OCI-LY1 (cell line): ENCODE measurements around the gene ASB15.

Experiments
- H2AFZ ChIP-seq: fragments of 200-600 bp; sonication (generic), shearing (Covaris generic); 2 replicates; pipeline ENCODE4 v1.6.0; 2014; ENCODE audit warnings: antibody characterized with exemption, mild to moderate bottlenecking, low read length
- H3F3A ChIP-seq: fragments of 200-600 bp; sonication (generic), shearing (Covaris generic); 2 replicates; pipeline ENCODE4 v1.6.0; 2014; ENCODE audit warnings: mild to moderate bottlenecking, antibody characterized with exemption, low read length, moderate library complexity; ENCODE audit not compliant: insufficient read depth
- H3K27ac ChIP-seq: fragments of 200-600 bp; sonication (generic); 2 replicates; pipeline ENCODE4 v1.5.1; 2014; ENCODE audit warnings: low read length, mixed run types, mild to moderate bottlenecking, low read depth; ENCODE audit not compliant: poor library complexity, severe bottlenecking
- H3K27me3 ChIP-seq: fragments of 200-600 bp; sonication (generic); 2 replicates; pipeline ENCODE4 v1.6.0; 2014; ENCODE audit warnings: antibody characterized with exemption, mild to moderate bottlenecking, low read length, moderate library complexity; ENCODE audit not compliant: insufficient read depth
- H3K36me3 ChIP-seq: fragments of 200-600 bp; sonication (generic); 2 replicates; pipeline ENCODE4 v1.6.1; 2014; ENCODE audit warnings: mild to moderate bottlenecking, antibody characterized with exemption, low read length, moderate library complexity, mixed read lengths; ENCODE audit not compliant: insufficient read depth
- H3K4me1 ChIP-seq: fragments of 200-600 bp; sonication (generic); 2 replicates; pipeline ENCODE4 v1.5.1; 2014; ENCODE audit warnings: mild to moderate bottlenecking, low read length, moderate library complexity; ENCODE audit not compliant: insufficient read depth, severe bottlenecking
- H3K4me2 ChIP-seq: fragments of 200-600 bp; sonication (generic), shearing (Covaris generic); 2 replicates; pipeline ENCODE4 v1.6.1; 2014; ENCODE audit warnings: low read length
- H3K4me3 ChIP-seq: fragments of 200-600 bp; sonication (generic); 2 replicates; pipeline ENCODE4 v1.5.1; 2014; ENCODE audit warnings: low read length, low read depth, mild to moderate bottlenecking, mixed read lengths; ENCODE audit not compliant: poor library complexity, severe bottlenecking
- H3K79me2 ChIP-seq: fragments of 200-600 bp; shearing (Covaris generic); 2 replicates; pipeline ENCODE4 v1.6.1; 2016; ENCODE audit warnings: mixed run types, low read length, mixed read lengths; ENCODE audit not compliant: insufficient read depth
- H3K9ac ChIP-seq: fragments of 200-600 bp; sonication (generic), shearing (Covaris generic); 2 replicates; pipeline ENCODE4 v1.6.1; 2014; ENCODE audit warnings: mild to moderate bottlenecking, low read length, mixed read lengths
- H3K9me2 ChIP-seq: fragments of 200-600 bp; sonication (generic), shearing (Covaris generic); 2 replicates; pipeline ENCODE4 v1.6.1; 2014; ENCODE audit warnings: low read depth, mild to moderate bottlenecking, low read length, mixed read lengths
- H3K9me3 ChIP-seq: fragments of 200-600 bp; shearing (Covaris generic); 2 replicates; pipeline ENCODE4 v1.6.1; 2014; ENCODE audit warnings: low read length, mixed read lengths
- H4K20me1 ChIP-seq: fragments of 200-600 bp; sonication (generic), shearing (Covaris generic); 2 replicates; pipeline ENCODE4 v1.6.0; 2016; ENCODE audit warnings: mild to moderate bottlenecking, low read length; ENCODE audit not compliant: insufficient read depth
- EZH2 ChIP-seq: fragments of 200-600 bp; sonication (generic), shearing (Covaris generic); IDR thresholded peaks from 2 replicates; pipeline ENCODE4 v1.8.0; 2017; ENCODE audit warnings: borderline replicate concordance, mixed run types, mild to moderate bottlenecking, antibody characterized with exemption, low read length, moderate library complexity, mixed read lengths
- TF ChIP-seq, protein P1 (sequence below): fragments of 200-600 bp; sonication (generic), shearing (Covaris generic); IDR thresholded peaks from 2 replicates; pipeline ENCODE4 v1.5.1; 2017; ENCODE audit warnings: mild to moderate bottlenecking, antibody characterized with exemption, low read length, moderate library complexity, mixed read lengths

ASB15 gene

DNA sequence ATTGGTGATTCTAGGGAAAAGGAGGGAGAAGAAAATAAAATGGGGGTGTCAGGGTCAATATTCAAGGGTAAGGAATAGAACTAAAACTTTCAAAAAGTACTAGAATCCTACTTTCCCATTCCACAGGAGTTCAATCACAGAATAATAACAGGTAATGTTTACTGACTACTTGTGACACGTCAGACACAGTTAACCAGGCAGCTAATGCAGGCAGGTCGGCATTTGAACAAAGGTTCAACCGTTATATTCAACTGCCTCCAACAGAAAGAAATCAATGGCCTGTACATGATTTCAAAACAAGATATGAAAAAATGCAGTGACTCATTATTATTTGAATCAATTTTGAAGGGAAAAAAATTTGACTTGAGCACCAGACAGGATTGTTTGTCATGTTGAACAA lies 3.1 kb downstream of the ASB15 start:
- H3K4me1 ChIP-seq = no peaks in the 10 kb centered on the region
- no peaks in the 10 kb centered on the region for H3K79me2 ChIP-seq
- H3K36me3 ChIP-seq = no peaks in the 10 kb centered on the region
- H3K4me3 ChIP-seq = no peak overlapping the region
- no peak overlapping the region for H3K9ac ChIP-seq
- no peak overlapping the region for H3K4me2 ChIP-seq
- H3K27ac ChIP-seq = no peak overlapping the region
- no peaks in the 10 kb centered on the region for H3K9me3 ChIP-seq
- H3K9me2 ChIP-seq = no peaks in the 10 kb centered on the region
- H3F3A ChIP-seq = no peaks in the 10 kb centered on the region
- TF ChIP-seq, protein P1, sequence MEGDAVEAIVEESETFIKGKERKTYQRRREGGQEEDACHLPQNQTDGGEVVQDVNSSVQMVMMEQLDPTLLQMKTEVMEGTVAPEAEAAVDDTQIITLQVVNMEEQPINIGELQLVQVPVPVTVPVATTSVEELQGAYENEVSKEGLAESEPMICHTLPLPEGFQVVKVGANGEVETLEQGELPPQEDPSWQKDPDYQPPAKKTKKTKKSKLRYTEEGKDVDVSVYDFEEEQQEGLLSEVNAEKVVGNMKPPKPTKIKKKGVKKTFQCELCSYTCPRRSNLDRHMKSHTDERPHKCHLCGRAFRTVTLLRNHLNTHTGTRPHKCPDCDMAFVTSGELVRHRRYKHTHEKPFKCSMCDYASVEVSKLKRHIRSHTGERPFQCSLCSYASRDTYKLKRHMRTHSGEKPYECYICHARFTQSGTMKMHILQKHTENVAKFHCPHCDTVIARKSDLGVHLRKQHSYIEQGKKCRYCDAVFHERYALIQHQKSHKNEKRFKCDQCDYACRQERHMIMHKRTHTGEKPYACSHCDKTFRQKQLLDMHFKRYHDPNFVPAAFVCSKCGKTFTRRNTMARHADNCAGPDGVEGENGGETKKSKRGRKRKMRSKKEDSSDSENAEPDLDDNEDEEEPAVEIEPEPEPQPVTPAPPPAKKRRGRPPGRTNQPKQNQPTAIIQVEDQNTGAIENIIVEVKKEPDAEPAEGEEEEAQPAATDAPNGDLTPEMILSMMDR = no peak
- no peak for TF ChIP-seq EZH2
- no peaks in the 10 kb centered on the region for H3K27me3 ChIP-seq
- no peaks in the 10 kb centered on the region for H4K20me1 ChIP-seq
- no peak overlapping the region for H2AFZ ChIP-seq

DNA sequence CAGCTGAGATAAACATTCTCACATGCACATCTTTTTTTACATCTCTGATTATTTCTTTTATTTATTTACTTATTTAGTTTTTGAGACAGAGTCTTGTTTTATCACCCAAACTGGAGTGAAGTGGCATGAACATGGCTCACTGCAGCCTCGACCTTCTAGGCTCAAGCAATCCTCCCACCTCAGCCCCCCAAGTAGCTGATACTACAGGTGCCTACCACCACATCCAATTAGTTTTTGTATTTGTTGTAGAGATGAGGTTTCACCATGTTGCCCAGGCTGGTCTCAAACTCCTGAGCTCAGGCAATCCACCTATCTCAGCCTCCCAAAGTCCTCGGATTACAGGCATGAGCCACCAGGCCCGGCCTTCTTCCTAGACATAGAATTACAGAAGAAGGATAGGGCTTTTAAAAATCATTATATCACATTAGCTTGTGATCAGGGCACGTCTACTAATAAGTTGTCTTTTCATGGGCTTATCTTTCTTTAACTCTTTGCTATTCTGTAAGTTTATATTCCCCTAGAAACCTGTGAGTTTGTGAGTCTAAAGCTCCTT lies 5.9 kb downstream of the ASB15 start:
- H3K79me2 ChIP-seq = no peaks in the 10 kb centered on the region
- H3K4me2 ChIP-seq = no peak overlapping the region
- no peak overlapping the region for H3K27ac ChIP-seq
- no peak overlapping the region for H2AFZ ChIP-seq
- no peak for TF ChIP-seq EZH2
- TF ChIP-seq, protein P1 = no peak
- no peaks in the 10 kb centered on the region for H3K4me1 ChIP-seq
- H3K36me3 ChIP-seq = no peaks in the 10 kb centered on the region
- no peak overlapping the region for H3K4me3 ChIP-seq
- no peaks in the 10 kb centered on the region for H3K9me3 ChIP-seq
- no peaks in the 10 kb centered on the region for H3K9me2 ChIP-seq
- no peaks in the 10 kb centered on the region for H3F3A ChIP-seq
- no peaks in the 10 kb centered on the region for H4K20me1 ChIP-seq
- no peaks in the 10 kb centered on the region for H3K27me3 ChIP-seq
- no peak overlapping the region for H3K9ac ChIP-seq

DNA sequence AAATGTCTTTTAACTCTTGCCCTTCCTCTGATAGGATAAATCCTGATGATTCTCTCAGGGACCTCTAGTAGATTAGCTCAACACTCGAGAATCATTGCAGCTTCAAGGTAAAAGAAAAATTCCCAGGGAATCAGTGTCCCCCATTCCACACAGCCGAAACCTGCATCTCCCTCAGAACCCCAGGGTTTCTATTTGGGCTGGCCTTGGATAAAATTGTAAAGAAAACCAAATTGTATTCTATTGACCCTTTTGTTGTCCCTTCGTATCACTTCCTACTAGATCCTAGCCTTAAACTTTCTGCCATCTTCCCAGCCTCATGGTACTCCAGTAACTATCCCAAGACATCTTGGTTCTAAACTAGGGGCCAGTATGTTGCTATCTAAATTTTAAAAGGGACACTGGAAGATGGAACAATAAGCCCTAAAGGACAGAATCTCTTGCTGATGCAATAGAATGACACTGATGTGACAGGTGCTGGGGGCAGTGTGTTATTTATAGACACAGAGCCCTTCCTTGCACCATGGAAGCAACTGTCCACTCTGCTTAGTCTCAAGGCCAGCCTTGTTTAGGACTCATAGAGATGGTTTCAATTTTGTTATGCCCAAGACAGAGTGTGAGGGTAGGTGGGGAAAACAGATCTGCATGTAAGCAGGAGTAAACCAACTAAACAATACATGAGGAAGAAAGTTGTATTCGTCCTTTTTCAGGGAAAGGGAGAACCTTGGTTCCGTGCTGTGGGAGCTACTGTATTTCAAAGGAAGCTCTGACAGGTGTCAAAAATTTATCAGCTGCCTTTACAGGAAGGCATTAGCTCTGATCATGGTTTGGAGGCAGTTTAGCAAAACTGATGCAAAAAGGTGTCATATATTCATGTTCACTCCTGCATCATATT lies 7.6 kb downstream of the ASB15 start:
- Histone ChIP-seq H3K27me3 (no peaks in the 10 kb centered on the region), H3F3A (no peaks in the 10 kb centered on the region), H3K9me2 (no peaks in the 10 kb centered on the region), H3K9ac (no peak overlapping the region), H3K27ac (no peak overlapping the region), H3K4me2 (no peak overlapping the region), H4K20me1 (no peaks in the 10 kb centered on the region), H2AFZ (no peak overlapping the region), H3K9me3 (no peaks in the 10 kb centered on the region), H3K4me1 (no peaks in the 10 kb centered on the region), H3K4me3 (no peak overlapping the region), H3K79me2 (no peaks in the 10 kb centered on the region), H3K36me3 (no peaks in the 10 kb centered on the region)
- TF ChIP-seq, protein P1 = no peak
- no peak for TF ChIP-seq EZH2
